Spleen (tissue), 11 donors: Measurements from ENCODE around the gene MPZL3. TPM values are rescaled to one million over a fixed set of nuclear protein-coding genes. Genes with fewer than 3 reads are reported as not detected.

Experiments used
- DNase-seq: peaks from one replicate; pipeline ENCODE4 v3.0.0-alpha.2; 2020
- H3K27ac ChIP-seq, 8 donors: fragments of 200-600 bp; sonication (generic) in 7 of 8; 1 replicate in 4 of 8; 2 replicates in 4 of 8; pipeline versions ENCODE4 v1.5.0 to v1.8.0; 2016 to 2021; ENCODE audit warnings: inconsistent platforms in 4 of 8, mild to moderate bottlenecking in 4 of 8, moderate library complexity in 1 of 8
- H3K27me3 ChIP-seq, 7 donors: fragments of 200-600 bp; sonication (generic) in 6 of 7; replicated peaks in 1 of 7; 1 replicate in 4 of 7; 2 replicates in 3 of 7; pipeline versions ENCODE4 v1.5.0 to v1.8.0; 2016 to 2021; ENCODE audit warnings: inconsistent platforms in 3 of 7, mild to moderate bottlenecking in 1 of 7
- H3K36me3 ChIP-seq, 6 donors: fragments of 200-600 bp; sonication (generic) in 5 of 6; 1 replicate in 4 of 6; 2 replicates in 2 of 6; pipeline versions ENCODE4 v1.5.0 to v1.8.0; 2016 to 2021; ENCODE audit warnings: inconsistent platforms in 2 of 6
- H3K4me1 ChIP-seq, 6 donors: fragments of 200-600 bp; sonication (generic) in 5 of 6; 1 replicate in 3 of 6; 2 replicates in 3 of 6; pipeline versions ENCODE4 v1.5.0 to v1.8.0; 2016 to 2021; ENCODE audit warnings: inconsistent platforms in 3 of 6
- H3K4me3 ChIP-seq, 8 donors: fragments of 200-600 bp; sonication (generic) in 7 of 8; 1 replicate in 4 of 8; 2 replicates in 4 of 8; pipeline versions ENCODE4 v1.5.0 to v1.8.0; 2016 to 2021; ENCODE audit warnings: inconsistent platforms in 4 of 8, mild to moderate bottlenecking in 4 of 8, moderate library complexity in 2 of 8
- H3K9me3 ChIP-seq, 8 donors: fragments of 200-600 bp; sonication (generic) in 7 of 8; 1 replicate in 4 of 8; 2 replicates in 4 of 8; pipeline versions ENCODE4 v1.5.0 to v1.8.0; 2016 to 2021; ENCODE audit warnings: inconsistent platforms in 4 of 8
- POLR2A ChIP-seq, 3 donors: fragments of 450-650 bp; IDR thresholded peaks; one replicate each; pipeline ENCODE4 v1.5.1; 2017; ENCODE audit warnings: antibody characterized with exemption in 3 of 3, mild to moderate bottlenecking in 1 of 3
- POLR2AphosphoS5 ChIP-seq, 3 donors: sonication (generic); formaldehyde crosslinking; IDR thresholded peaks; one replicate each; pipeline ENCODE4 v1.5.1; 2017; ENCODE audit warnings: antibody characterized with exemption in 3 of 3
- WGBS, 5 donors: extraction: QIAGEN DNeasy Blood & Tissue Kit in 3 of 5; methylation state at CpG; one replicate each; pipeline versions ENCODE4 v1.1.5 to v1.1.7; 2013 to 2018; 5-methylcytosine and 5-hydroxymethylcytosine counted together
- intact Hi-C: fragments of 100-400 bp; cut with DNase I; formaldehyde crosslinking; loops from one replicate; pipeline ENCODE4 v1.15.0; 2023; ENCODE audit warnings: low total_unique reads
- polyA plus RNA-seq, 3 donors: library from polyadenylated mRNA; stranded (reverse); fragments of 200-250 nt; gene quantifications; one replicate each; pipeline ENCODE4 v1.2.1, GENCODE V29; 2013
- total RNA-seq, 7 donors: library from RNA; depleted of rRNA in 3 of 7; stranded (reverse); fragments of >200 nt in 3 of 7; fragmentation: NEBNext Ultra II Directional in 4 of 7; extraction: Animal tissue kit (Norgen Biotek cat#: 25700) in 4 of 7; gene quantifications; one replicate each; pipeline versions ENCODE4 v1.1.0 to v1.2.1, GENCODE V29; 2016 to 2021
- TF ChIP-seq, protein P1 (sequence below), 11 experiments: fragments of 200-600 bp in 7 of 11; fragments of 450-650 bp in 4 of 11; sonication (generic) in 4 of 11; IDR thresholded peaks in 8 of 11; conservative IDR thresholded peaks in 3 of 11; 1 replicate in 7 of 11; 2 replicates in 4 of 11; pipeline versions ENCODE4 v1.4.0 to v1.8.0; 2016 to 2021; ENCODE audit warnings: antibody characterized with exemption in 11 of 11, inconsistent platforms in 4 of 11, mild to moderate bottlenecking in 1 of 11
- donor health status: healthy with polysubstance abuse.
- donor health status: DM: no; HTN: no; CAD: no; lungs with moderate emphysema.
- donor health status: DM: no; HTN: no; CAD: no.
- donor health status: Bipolar disorder and iron deficiency.
- donor health status: healthy.
- donor health status: DM: no; HTN: no; CAD: no.
- donor health status: DM: yes; HTN: yes; CAD: no.

Gene MPZL3
- total and polyA plus RNA-seq, 10 donors = 2.0 to 12.9 (median 6.6) TPM

DNA sequence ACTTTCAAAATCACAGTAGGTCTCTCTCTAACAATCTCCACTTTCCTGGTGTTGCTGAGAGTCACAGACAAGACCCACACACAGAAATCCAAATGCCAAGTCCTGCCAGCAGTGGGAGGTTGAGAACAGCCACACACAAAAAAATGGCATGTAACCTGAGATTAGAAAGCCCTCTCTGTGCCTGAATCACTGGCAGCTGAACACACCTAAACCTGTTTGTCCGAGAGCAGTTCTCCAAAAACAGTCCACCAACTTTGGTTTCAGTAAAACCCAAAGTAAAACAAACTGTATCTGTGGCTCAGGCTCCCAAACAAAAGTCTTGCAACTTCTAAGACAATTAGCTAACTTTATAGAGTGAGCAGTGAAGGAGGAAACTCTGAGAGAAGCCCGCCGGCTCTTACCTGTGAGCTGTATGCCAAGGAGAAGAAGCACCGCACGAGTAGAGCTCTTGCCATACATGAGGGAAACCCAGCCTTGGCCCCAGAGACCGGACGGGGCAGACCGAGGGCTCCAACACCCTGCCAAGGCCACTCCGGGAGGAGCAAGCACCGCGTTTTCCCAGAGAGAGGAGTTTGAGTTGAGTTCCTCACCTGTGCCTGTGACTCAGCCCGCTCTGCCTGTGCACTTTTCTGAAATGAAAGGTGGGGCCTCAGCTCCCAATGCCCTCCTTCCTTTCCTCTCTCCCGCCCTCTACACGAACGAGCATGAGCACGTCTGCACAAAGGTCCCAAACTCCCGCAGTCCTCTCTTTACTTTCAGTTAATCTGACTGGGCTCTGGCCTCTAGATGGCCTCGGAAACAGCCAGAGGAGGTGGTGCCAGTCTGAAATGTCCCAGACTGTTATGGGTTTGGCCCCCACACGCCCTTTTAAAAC lies 11.8 kb upstream of the MPZL3 start, which contains the start of gene MPZL2:
TSS of gene MPZL2 (minus strand) at position 603 of the 874 bp plus-strand sequence. CDS start at position 459, 144 bp downstream.
- Histone ChIP-seq H3K4me3 (peak within 1 kb of the TSS in 7 of 8 donors; percentile 23 to 59 (median 29)), H3K27ac (peak within 1 kb of the TSS in 6 of 8 donors; percentile 33 to 70 (median 44)), H3K36me3 (no peaks in the 10 kb centered on the region), H3K9me3 (peaks cover 0 to 5% (median 0%) of the 10 kb centered on the region in 8 donors), H3K4me1 (peaks cover 0 to 40% (median 21%) of the 10 kb centered on the region in 6 donors), H3K27me3 (peaks cover 0 to 44% (median 0%) of the 10 kb centered on the region in 7 donors)
- TF ChIP-seq, protein P1, sequence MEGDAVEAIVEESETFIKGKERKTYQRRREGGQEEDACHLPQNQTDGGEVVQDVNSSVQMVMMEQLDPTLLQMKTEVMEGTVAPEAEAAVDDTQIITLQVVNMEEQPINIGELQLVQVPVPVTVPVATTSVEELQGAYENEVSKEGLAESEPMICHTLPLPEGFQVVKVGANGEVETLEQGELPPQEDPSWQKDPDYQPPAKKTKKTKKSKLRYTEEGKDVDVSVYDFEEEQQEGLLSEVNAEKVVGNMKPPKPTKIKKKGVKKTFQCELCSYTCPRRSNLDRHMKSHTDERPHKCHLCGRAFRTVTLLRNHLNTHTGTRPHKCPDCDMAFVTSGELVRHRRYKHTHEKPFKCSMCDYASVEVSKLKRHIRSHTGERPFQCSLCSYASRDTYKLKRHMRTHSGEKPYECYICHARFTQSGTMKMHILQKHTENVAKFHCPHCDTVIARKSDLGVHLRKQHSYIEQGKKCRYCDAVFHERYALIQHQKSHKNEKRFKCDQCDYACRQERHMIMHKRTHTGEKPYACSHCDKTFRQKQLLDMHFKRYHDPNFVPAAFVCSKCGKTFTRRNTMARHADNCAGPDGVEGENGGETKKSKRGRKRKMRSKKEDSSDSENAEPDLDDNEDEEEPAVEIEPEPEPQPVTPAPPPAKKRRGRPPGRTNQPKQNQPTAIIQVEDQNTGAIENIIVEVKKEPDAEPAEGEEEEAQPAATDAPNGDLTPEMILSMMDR (IDR thresholded peaks at IDR 0.05 in 8 of 11, conservative IDR thresholded peaks at IDR 0.05 in 3 of 11) = no peak
- TF ChIP-seq POLR2A (IDR thresholded peaks at IDR 0.05) = no peak
- TF ChIP-seq POLR2AphosphoS5 (IDR thresholded peaks at IDR 0.05) = peak in 1 of 3 donors; percentile 48
- 5 to 10% (median 7%) methylated on average over 19 of the region's 19 CpGs for WGBS, 5 donors
- peak; percentile 77 for DNase-seq
- intact Hi-C loops = no loop called here

DNA sequence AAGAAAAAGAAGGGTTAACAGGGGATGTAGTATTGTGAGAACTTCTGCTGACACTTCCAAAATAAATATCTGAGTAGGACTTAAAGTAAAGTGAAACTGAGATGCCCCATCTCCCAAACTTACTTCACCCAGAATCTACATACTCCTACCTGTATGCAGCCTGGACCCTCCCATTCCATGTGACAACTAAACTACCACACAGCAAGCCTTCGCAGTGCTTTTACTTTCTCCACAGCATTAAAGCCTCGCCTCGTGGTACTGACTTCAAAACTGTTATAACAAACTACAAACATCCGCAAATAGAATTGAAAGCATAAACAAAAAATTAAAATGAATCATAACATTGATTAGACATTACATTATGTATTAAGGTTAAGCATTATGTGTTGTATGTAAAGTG lies 10.9 kb upstream of the MPZL3 start:
- no peak for DNase-seq
- intact Hi-C loops = no loop called here
- TF ChIP-seq, protein P1 (IDR thresholded peaks at IDR 0.05 in 8 of 11, conservative IDR thresholded peaks at IDR 0.05 in 3 of 11) = no peak
- no peak for TF ChIP-seq POLR2A (IDR thresholded peaks at IDR 0.05)
- no peak for TF ChIP-seq POLR2AphosphoS5 (IDR thresholded peaks at IDR 0.05)
- Histone ChIP-seq H3K36me3 (no peaks in the 10 kb centered on the region), H3K9me3 (peaks cover 0 to 7% (median 0%) of the 10 kb centered on the region in 8 donors), H3K27me3 (peaks cover 0 to 36% (median 0%) of the 10 kb centered on the region in 7 donors), H3K4me1 (peaks cover 0 to 40% (median 21%) of the 10 kb centered on the region in 6 donors), H3K4me3 (peak overlapping the region in 3 of 8 donors; percentile 32 to 59 (median 35)), H3K27ac (no peak overlapping the region)
- 65 to 74% (median 70%) methylated on average over 4 of the region's 4 CpGs for WGBS, 5 donors

DNA sequence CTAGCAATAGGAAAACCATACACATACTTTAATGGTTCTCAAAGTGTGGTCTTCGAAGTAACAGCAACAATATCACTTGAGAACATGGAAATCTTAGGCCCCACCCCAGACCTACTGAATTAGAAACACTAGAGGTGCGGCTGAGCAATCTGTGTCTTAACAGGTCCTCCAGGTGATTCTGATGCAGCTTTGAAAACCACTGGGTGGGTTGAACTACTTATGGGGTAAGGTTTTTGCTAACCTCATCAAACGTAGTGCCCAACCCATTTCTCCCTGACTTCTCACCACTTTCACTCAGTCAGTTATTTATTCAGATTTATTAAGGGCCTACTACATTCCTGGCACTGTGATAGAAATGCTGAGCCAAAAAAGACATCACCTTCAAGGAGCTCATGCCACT lies 8.2 kb upstream of the MPZL3 start:
- WGBS, 5 donors = 79 to 85% (median 83%) methylated on average over 3 of the region's 3 CpGs
- no peak overlapping the region for H3K4me3 ChIP-seq
- intact Hi-C loops = no loop called here
- H3K27ac ChIP-seq = no peak overlapping the region
- no peaks in the 10 kb centered on the region for H3K36me3 ChIP-seq
- H3K4me1 ChIP-seq = peaks cover 0 to 31% (median 17%) of the 10 kb centered on the region in 6 donors
- TF ChIP-seq POLR2AphosphoS5 (IDR thresholded peaks at IDR 0.05) (no peak), POLR2A (IDR thresholded peaks at IDR 0.05) (no peak)
- TF ChIP-seq, protein P1 (IDR thresholded peaks at IDR 0.05 in 8 of 11, conservative IDR thresholded peaks at IDR 0.05 in 3 of 11) = no peak
- peaks cover 0 to 7% (median 0%) of the 10 kb centered on the region in 8 donors for H3K9me3 ChIP-seq
- H3K27me3 ChIP-seq = peaks cover 0 to 36% (median 0%) of the 10 kb centered on the region in 7 donors
- no peak for DNase-seq

DNA sequence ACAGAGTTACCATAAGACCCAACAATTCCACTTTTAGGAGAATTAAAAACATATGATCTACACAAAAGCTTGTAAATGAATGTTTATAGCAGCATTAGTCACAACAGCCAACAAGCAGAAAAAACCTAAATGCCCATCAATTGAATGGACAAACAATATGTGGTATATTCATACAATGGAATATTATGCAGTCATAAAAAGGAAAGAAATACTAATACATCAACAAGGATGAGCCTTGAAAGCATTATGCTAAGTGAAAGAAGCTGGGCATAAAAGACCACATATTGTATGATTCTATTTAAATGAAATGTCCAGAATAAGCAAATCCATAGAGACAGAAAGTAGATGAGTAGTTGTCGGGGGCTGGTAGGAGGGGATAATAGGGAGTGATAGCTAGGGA lies 7.0 kb upstream of the MPZL3 start:
- H3K27me3 ChIP-seq = peaks cover 0 to 28% (median 0%) of the 10 kb centered on the region in 7 donors
- intact Hi-C loops = no loop called here
- H3K9me3 ChIP-seq = peaks cover 0 to 7% (median 0%) of the 10 kb centered on the region in 8 donors
- H3K36me3 ChIP-seq = no peaks in the 10 kb centered on the region
- peaks cover 0 to 20% (median 13%) of the 10 kb centered on the region in 6 donors for H3K4me1 ChIP-seq
- no peak overlapping the region for H3K27ac ChIP-seq
- no peak overlapping the region for H3K4me3 ChIP-seq
- no peak for DNase-seq
- 96 to 100% (median 98%) methylated on average over 1 of the region's 1 CpG for WGBS, 5 donors
- TF ChIP-seq, protein P1 (IDR thresholded peaks at IDR 0.05 in 8 of 11, conservative IDR thresholded peaks at IDR 0.05 in 3 of 11) = no peak
- no peak for TF ChIP-seq POLR2AphosphoS5 (IDR thresholded peaks at IDR 0.05)
- no peak for TF ChIP-seq POLR2A (IDR thresholded peaks at IDR 0.05)
